DMS 273 (cell line): ENCODE measurements around the gene DNAH8.

Experiments
- DNase-seq: peaks from one replicate; lab custom pipeline; 2025; ENCODE audit not compliant: unreplicated experiment; lab: John Stamatoyannopoulos, UW

Gene DNAH8

DNA sequence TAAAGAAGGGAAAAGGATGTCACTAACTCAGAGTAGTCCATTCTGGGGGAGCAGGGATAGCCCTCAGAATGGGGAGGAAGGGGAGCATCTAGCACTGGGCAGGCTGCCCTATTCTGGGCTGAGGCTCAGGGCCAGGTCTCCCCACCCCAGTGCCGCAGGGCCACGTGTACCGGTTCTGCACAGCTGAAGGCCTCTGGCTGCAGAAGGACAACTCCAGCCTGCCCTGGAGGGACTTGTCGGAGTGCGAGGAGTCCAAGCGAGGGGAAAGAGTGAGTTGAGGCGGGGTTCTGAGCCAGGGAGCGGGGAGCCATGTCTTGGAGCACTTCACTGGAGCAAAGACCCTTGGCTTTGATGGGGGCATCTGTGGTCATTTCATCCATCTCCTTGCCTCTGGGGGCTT lies 350.4 kb downstream of the DNAH8 start:
- DNase-seq, result no peak

- DNase-seq, result no peak
Measured at GRCh38 chr6:39068391-39068790, 353.3 kb downstream of the DNAH8 start.

- DNase-seq, result no peak
Measured at GRCh38 chr6:39072830-39073229, 357.7 kb downstream of the DNAH8 start.

DNA sequence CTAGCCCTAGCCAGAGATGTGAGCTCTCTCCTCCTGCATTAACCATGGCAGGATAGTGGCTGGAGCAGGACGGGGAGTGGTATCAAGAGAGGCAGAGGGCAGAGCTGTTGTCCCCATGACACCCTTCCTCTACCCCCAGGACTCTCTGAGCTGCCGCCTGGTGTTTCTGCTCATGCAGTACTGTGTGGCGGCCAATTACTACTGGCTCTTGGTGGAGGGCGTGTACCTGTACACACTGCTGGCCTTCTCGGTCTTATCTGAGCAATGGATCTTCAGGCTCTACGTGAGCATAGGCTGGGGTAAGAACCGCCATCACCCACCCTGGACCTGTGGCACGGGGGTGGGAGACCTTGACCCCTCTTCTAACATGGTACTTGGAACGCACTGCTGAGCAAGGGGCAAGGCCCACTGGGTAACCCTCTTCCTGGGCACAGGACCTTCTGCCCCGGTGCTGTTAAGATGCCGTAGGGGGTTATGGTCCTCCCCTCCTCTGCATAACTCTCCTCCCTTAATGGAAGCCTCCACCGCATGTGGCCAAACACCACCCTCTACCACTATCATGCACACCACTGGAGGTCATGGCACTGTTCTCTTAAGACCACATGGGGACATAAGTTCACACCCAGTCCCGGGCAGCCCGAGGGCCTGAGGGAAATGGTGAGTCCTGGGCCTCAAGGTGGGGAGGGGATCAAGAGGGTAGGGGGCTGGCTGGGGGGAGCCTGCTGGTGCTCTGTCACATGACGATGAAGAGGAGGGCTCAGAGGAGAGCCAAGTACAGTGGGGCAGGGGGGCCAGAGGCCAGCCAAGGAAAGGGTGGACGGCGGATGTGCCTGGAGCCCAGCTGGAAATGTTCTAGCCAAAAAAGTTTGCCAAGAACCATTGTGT lies 358.6 kb downstream of the DNAH8 start:
- no peak for DNase-seq

DNA sequence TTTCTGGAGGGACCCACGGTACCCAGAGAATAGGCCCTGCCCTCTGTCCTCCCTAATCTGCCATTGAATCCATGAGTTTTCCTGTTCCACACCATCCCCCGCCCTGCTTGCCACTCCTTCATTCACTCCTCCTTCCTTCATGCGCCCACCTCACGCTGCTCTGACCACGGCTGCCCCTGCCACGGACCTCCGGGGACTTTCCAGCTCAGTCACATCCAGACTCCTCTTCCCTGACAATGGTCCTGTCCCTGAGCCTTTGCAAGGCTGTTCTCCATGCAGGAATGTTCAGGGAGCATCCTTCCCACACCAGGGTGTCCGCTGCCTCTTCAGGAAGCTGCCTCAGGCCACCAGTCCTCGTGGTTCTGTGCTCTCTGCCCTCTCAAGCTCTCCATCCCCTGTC lies 359.4 kb downstream of the DNAH8 start:
- DNase-seq, result no peak

GRCh38 chr6:39075010-39075686 lies 360.0 kb downstream of the DNAH8 start:
- no peak for DNase-seq

DNA sequence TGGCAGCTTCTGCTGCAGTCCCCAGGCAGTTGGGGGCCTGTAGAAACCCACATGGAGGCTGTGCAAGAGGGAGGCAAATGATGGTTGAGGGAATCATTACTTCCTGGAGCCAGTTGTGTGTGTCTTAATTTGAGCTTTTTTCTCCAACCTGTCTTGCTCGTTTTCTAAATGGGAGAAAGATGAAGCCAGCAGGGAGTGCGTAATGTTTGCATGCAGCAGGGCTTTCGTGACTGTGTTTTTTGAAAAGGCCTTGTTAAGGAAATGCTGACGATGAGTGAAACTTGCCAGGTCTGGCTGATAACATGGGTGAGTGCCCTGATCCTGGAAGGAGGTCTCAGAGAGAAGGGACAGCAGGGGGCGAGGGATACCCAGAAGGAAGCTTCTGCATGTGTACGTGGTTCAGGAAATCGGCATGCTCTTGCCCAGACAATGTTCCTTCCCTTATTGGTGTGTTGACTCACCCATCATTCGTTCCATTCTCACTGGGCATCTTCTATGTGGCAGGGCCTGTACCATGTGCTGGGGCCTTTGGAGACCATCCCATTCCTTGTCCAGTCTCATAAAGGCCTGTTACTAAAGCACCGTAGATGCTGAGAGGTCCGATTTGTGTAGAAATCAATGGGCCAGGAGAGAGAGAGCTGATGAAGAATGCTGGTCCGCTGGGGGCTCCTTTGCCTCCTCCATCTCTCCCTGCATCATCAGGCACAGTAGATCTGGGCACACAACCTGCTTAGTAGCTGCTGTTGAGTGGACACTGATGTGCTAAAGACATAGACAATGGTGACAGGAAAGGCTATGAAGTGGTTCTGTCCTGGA lies 360.9 kb downstream of the DNAH8 start:
- DNase-seq, result no peak

- no peak for DNase-seq
Measured at GRCh38 chr6:39076623-39077535, 361.8 kb downstream of the DNAH8 start.

- no peak for DNase-seq
Measured at GRCh38 chr6:39077882-39078594, 362.9 kb downstream of the DNAH8 start.

- no peak for DNase-seq
Measured at GRCh38 chr6:39078695-39079094, 363.6 kb downstream of the DNAH8 start.

DNA sequence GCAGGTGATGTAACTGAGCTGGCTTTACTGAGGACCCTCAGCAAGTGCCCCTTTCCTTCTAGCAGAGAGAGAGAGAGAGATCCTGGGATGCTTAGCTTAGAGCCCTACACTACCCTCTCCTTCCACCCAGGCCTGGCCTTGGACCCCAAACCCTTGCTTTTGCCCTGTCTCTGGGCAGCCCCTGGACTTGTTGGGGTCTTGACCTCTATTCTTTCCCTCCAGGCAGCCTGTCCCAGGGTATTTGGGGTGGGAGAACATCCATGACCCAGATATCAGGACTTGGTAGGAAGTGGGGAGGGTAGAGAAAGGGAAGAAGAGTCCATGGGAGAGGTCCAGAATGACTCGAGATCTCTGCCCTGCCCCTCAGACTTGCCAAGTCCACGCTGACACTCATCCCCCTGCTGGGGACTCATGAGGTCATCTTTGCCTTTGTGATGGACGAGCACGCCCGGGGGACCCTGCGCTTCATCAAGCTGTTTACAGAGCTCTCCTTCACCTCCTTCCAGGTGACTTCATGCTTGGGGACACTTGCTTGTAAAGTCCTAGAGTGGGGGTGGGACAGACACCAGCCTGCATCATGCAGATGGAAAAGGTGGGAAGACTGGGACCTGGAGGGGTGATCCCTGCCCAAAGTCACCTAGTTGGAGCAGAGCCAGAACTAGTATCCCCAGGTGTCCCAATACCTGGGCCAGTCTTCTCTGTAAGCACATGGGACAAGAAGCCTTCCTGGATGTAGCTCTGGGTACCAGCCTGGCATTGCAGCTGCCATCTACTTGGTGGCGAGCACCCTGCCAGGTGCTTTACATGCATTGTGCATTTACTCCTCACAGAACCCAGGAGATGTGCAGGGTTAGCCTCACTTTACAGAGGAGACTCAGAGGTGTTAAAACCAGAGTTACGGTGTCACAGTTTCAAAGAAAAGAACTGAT lies 364.4 kb downstream of the DNAH8 start:
- DNase-seq, result no peak
